ENCODE data around the gene ALG12. TPM values are rescaled to one million over a fixed set of nuclear protein-coding genes. Genes with fewer than 3 reads are reported as not detected.

The ALG12 gene
- total and polyA plus RNA-seq, 2 of the 4 experiments (the other 2 are of a cell fraction), result 7.2 to 10.9 TPM

GRCh38 chr22:49936973-49937757 lies 18.9 kb upstream of the ALG12 start (continued):
- TF ChIP-seq, protein P1, sequence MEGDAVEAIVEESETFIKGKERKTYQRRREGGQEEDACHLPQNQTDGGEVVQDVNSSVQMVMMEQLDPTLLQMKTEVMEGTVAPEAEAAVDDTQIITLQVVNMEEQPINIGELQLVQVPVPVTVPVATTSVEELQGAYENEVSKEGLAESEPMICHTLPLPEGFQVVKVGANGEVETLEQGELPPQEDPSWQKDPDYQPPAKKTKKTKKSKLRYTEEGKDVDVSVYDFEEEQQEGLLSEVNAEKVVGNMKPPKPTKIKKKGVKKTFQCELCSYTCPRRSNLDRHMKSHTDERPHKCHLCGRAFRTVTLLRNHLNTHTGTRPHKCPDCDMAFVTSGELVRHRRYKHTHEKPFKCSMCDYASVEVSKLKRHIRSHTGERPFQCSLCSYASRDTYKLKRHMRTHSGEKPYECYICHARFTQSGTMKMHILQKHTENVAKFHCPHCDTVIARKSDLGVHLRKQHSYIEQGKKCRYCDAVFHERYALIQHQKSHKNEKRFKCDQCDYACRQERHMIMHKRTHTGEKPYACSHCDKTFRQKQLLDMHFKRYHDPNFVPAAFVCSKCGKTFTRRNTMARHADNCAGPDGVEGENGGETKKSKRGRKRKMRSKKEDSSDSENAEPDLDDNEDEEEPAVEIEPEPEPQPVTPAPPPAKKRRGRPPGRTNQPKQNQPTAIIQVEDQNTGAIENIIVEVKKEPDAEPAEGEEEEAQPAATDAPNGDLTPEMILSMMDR (conservative IDR thresholded peaks at IDR 0.05; ENCODE audit: low read depth, low read length), result no peak

All from IMR-90 (cell line).